Ishikawa (cell line): ENCODE measurements around the gene PRG3.

Source experiments
- CEBPB ChIP-seq: IDR thresholded peaks from 2 replicates; pipeline ENCODE4 v1.6.1; 2012
- CREB1 ChIP-seq: IDR thresholded peaks from 2 replicates; pipeline ENCODE4 v1.6.1; 2012; ENCODE audit warnings: low read depth
- EGR1 ChIP-seq: IDR thresholded peaks from 2 replicates; pipeline ENCODE4 v1.6.1; 2012
- EP300 ChIP-seq: IDR thresholded peaks from 2 replicates; pipeline ENCODE4 v1.6.1; 2012; ENCODE audit warnings: borderline replicate concordance
- FOXM1 ChIP-seq: IDR thresholded peaks from 2 replicates; pipeline ENCODE4 v1.6.1; 2012; ENCODE audit warnings: low read depth, borderline replicate concordance
- NFIC ChIP-seq: IDR thresholded peaks from 2 replicates; pipeline ENCODE4 v1.6.1; 2012
- RAD21 ChIP-seq: IDR thresholded peaks from 2 replicates; pipeline ENCODE4 v1.6.1; 2012; ENCODE audit warnings: low read depth
- TAF1 ChIP-seq: IDR thresholded peaks from 2 replicates; pipeline ENCODE4 v1.6.1; 2012; ENCODE audit warnings: low read depth, mild to moderate bottlenecking
- TCF12 ChIP-seq: IDR thresholded peaks from 2 replicates; pipeline ENCODE4 v1.6.1; 2012; ENCODE audit warnings: low read depth
- TEAD4 ChIP-seq: IDR thresholded peaks from 2 replicates; pipeline ENCODE4 v1.6.1; 2012
- YY1 ChIP-seq: IDR thresholded peaks from 2 replicates; pipeline ENCODE4 v1.6.1; 2012; ENCODE audit warnings: low read depth
- ZBTB7A ChIP-seq: IDR thresholded peaks from 2 replicates; pipeline ENCODE4 v1.6.1; 2012; ENCODE audit warnings: low read depth
- TF ChIP-seq, protein P1 (sequence below): IDR thresholded peaks from 2 replicates; pipeline ENCODE4 v1.6.1; 2012
- TF ChIP-seq, protein P2 (sequence below): IDR thresholded peaks from 2 replicates; pipeline ENCODE4 v1.6.1; 2012
- TF ChIP-seq, protein P3 (sequence below): IDR thresholded peaks from 2 replicates; pipeline ENCODE4 v1.6.1; 2012; ENCODE audit warnings: low read depth, mild to moderate bottlenecking

The PRG3 gene

DNA sequence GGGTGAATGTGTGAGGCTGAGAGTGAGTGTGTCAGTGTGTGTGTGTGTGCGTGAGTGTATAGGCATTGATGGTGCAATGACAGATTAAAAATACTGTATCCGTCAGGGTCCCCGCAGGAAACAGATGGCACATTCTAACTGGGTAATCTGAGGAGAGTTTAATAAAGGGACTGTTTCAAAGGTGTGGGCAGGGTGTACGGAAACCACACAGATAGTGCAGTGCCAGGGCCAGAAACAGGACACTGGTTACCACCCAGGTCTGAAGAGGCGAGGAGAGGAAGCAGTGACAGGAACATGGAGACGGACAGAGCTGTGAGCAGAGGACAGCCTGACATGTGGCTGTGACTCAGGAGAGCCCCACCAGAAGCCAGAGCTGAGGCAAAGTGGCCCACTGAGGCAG lies 26.3 kb downstream of the PRG3 start:
- TF ChIP-seq, protein P1, sequence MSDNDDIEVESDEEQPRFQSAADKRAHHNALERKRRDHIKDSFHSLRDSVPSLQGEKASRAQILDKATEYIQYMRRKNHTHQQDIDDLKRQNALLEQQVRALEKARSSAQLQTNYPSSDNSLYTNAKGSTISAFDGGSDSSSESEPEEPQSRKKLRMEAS: no peak
- TF ChIP-seq, protein P2, sequence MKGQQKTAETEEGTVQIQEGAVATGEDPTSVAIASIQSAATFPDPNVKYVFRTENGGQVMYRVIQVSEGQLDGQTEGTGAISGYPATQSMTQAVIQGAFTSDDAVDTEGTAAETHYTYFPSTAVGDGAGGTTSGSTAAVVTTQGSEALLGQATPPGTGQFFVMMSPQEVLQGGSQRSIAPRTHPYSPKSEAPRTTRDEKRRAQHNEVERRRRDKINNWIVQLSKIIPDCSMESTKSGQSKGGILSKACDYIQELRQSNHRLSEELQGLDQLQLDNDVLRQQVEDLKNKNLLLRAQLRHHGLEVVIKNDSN: no peak
- no peak for TF ChIP-seq CREB1
- no peak for TF ChIP-seq TCF12
- TF ChIP-seq, protein P3, sequence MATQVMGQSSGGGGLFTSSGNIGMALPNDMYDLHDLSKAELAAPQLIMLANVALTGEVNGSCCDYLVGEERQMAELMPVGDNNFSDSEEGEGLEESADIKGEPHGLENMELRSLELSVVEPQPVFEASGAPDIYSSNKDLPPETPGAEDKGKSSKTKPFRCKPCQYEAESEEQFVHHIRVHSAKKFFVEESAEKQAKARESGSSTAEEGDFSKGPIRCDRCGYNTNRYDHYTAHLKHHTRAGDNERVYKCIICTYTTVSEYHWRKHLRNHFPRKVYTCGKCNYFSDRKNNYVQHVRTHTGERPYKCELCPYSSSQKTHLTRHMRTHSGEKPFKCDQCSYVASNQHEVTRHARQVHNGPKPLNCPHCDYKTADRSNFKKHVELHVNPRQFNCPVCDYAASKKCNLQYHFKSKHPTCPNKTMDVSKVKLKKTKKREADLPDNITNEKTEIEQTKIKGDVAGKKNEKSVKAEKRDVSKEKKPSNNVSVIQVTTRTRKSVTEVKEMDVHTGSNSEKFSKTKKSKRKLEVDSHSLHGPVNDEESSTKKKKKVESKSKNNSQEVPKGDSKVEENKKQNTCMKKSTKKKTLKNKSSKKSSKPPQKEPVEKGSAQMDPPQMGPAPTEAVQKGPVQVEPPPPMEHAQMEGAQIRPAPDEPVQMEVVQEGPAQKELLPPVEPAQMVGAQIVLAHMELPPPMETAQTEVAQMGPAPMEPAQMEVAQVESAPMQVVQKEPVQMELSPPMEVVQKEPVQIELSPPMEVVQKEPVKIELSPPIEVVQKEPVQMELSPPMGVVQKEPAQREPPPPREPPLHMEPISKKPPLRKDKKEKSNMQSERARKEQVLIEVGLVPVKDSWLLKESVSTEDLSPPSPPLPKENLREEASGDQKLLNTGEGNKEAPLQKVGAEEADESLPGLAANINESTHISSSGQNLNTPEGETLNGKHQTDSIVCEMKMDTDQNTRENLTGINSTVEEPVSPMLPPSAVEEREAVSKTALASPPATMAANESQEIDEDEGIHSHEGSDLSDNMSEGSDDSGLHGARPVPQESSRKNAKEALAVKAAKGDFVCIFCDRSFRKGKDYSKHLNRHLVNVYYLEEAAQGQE: no peak
- TF ChIP-seq RAD21: no peak
- no peak for TF ChIP-seq CEBPB
- TF ChIP-seq EGR1: no peak
- no peak for TF ChIP-seq FOXM1
- no peak for TF ChIP-seq ZBTB7A

DNA sequence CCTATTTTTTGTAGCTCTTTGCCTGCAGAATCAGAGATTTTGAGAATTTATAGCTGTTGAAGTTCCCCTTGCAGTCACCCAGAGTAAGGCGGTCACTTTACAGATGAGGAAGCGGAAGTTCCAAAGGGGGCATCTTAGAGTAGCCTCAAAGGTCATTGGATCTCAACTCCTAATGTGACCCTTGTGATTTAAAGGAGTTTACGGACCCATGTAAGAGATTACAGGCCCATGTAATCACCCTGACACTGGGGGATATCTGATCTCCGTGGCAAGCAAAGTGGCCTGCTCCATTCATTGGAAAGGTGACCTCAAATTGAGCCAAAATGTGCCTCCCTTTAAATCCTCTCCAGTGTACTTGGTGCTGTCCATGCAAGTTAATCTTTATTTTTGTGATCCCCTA lies 27.1 kb downstream of the PRG3 start:
- TF ChIP-seq CEBPB (no peak), NFIC (no peak), TEAD4 (no peak), TCF12 (no peak), YY1 (no peak), TAF1 (no peak), ZBTB7A (no peak), FOXM1 (no peak), RAD21 (no peak), CREB1 (no peak), EP300 (no peak), EGR1 (no peak)
- TF ChIP-seq, protein P3: no peak
- TF ChIP-seq, protein P1: no peak
- TF ChIP-seq, protein P2: no peak

- TF ChIP-seq FOXM1 (no peak), EGR1 (no peak), CEBPB (no peak), CREB1 (no peak), NFIC (no peak), TCF12 (no peak), EP300 (no peak)
- TF ChIP-seq, protein P3: no peak
Measured at GRCh38 chr11:57353446-57353845, 27.5 kb downstream of the PRG3 start.

DNA sequence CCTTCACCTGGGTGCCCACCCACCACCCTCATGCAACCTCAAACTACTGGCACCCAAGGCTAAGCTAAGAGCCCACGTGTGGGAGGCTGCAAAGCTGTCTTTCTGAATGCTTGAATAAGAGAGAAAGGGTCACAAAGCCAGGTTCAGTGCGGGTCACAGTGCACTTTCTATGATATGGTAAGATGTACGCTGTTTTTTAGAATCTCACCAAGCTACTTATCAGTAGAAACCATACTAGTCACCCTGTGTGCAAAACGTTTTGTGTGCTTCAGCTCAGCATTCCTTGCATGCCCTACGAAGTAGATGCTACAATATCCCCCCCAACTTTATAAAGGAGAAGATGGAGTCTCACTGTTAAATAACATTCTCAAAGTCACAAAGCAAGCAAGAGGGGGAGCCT lies 27.9 kb downstream of the PRG3 start:
- TF ChIP-seq YY1: no peak
- TF ChIP-seq FOXM1: no peak

- TF ChIP-seq, protein P2: no peak
- TF ChIP-seq TEAD4: no peak
- peak; percentile 41; the same call in 1 of the 2 replicates for TF ChIP-seq RAD21
- no peak for TF ChIP-seq EGR1
- TF ChIP-seq, protein P1: no peak
- TF ChIP-seq CREB1: no peak
- no peak for TF ChIP-seq ZBTB7A
- TF ChIP-seq TAF1: no peak
- peak; percentile 47; the same call in 1 of the 2 replicates for TF ChIP-seq NFIC
- no peak for TF ChIP-seq TCF12
Measured at GRCh38 chr11:57349491-57350274, 31.3 kb downstream of the PRG3 start.
